KMS-11 (cell line): Measurements from ENCODE around the gene SLC9A9.

ENCODE experiments used
- H2AFZ ChIP-seq: fragments of 200-600 bp; sonication (generic); 2 replicates; pipeline ENCODE4 v1.6.1; 2016; ENCODE audit warnings: antibody characterized with exemption, mixed run types, low read depth
- H3K27ac ChIP-seq: fragments of 200-600 bp; sonication (generic); 2 replicates; pipeline ENCODE4 v1.6.1; 2016; ENCODE audit warnings: mild to moderate bottlenecking, mixed run types
- H3K27me3 ChIP-seq: fragments of 200-600 bp; sonication (generic); 2 replicates; pipeline ENCODE4 v1.6.1; 2017; ENCODE audit warnings: mild to moderate bottlenecking, low read depth, mixed run types, moderate library complexity; ENCODE audit not compliant: insufficient read depth
- H3K36me3 ChIP-seq: fragments of 200-600 bp; sonication (generic); 2 replicates; pipeline ENCODE4 v1.6.1; 2017; ENCODE audit warnings: mild to moderate bottlenecking, mixed run types; ENCODE audit not compliant: insufficient read depth
- H3K4me1 ChIP-seq: fragments of 200-600 bp; sonication (generic); 2 replicates; pipeline ENCODE4 v1.6.1; 2016; ENCODE audit warnings: mild to moderate bottlenecking, low read depth, mixed run types; ENCODE audit not compliant: poor library complexity, severe bottlenecking
- H3K4me2 ChIP-seq: fragments of 200-600 bp; sonication (generic); 2 replicates; pipeline ENCODE4 v1.7.0; 2016; ENCODE audit warnings: mild to moderate bottlenecking, mixed run types
- H3K4me3 ChIP-seq: fragments of 200-600 bp; sonication (generic); IDR thresholded peaks from 2 replicates; pipeline ENCODE4 v1.6.1; 2017; ENCODE audit warnings: low read depth, low read length, mixed read lengths; ENCODE audit not compliant: insufficient read depth
- H3K79me2 ChIP-seq: fragments of 200-600 bp; sonication (generic); 2 replicates; pipeline ENCODE4 v1.6.1; 2016; ENCODE audit warnings: low read depth, mixed run types; ENCODE audit not compliant: insufficient read depth
- H3K9ac ChIP-seq: fragments of 200-600 bp; sonication (generic); 2 replicates; pipeline ENCODE4 v1.6.1; 2016; ENCODE audit warnings: mild to moderate bottlenecking, mixed run types
- H4K20me1 ChIP-seq: fragments of 200-600 bp; sonication (generic); 2 replicates; pipeline ENCODE4 v1.6.1; 2016; ENCODE audit warnings: mild to moderate bottlenecking, mixed run types; ENCODE audit not compliant: insufficient read depth
- CTCF ChIP-seq: fragments of 200-600 bp; sonication (generic); conservative IDR thresholded peaks from 2 replicates; pipeline ENCODE4 v1.6.1; 2017; ENCODE audit warnings: low read depth, mild to moderate bottlenecking, antibody characterized with exemption, low read length, moderate library complexity, mixed read lengths

SLC9A9 gene

GRCh38 chr3:143847787-143848631 is at the start of gene SLC9A9:
TSS of gene SLC9A9 (minus strand) at chr3:143848468. CDS start at chr3:143848322, 146 bp downstream.
- Histone ChIP-seq H3K4me3 (peak within 1 kb of the TSS; percentile 80), H3K4me1 (peaks cover 79% of the 10 kb centered on the region), H4K20me1 (no peaks in the 10 kb centered on the region), H3K79me2 (peaks cover 34% of the 10 kb centered on the region; the same call in 1 of the 2 replicates), H3K27ac (peak within 1 kb of the TSS; percentile 95), H3K9ac (peak within 1 kb of the TSS; percentile 70), H3K4me2 (peak within 1 kb of the TSS; percentile 86), H3K36me3 (no peaks in the 10 kb centered on the region), H3K27me3 (no peaks in the 10 kb centered on the region), H2AFZ (peak within 1 kb of the TSS; percentile 21)
- TF ChIP-seq CTCF: no peak

GRCh38 chr3:143897576-143898295 is 49.5 kb upstream of the SLC9A9 start:
- no peaks in the 10 kb centered on the region for H3K27me3 ChIP-seq
- H4K20me1 ChIP-seq: no peaks in the 10 kb centered on the region
- no peaks in the 10 kb centered on the region for H3K79me2 ChIP-seq
- TF ChIP-seq CTCF: no peak
- no peak overlapping the region for H2AFZ ChIP-seq
- H3K27ac ChIP-seq: no peak overlapping the region
- H3K4me3 ChIP-seq: no peak overlapping the region
- H3K36me3 ChIP-seq: no peaks in the 10 kb centered on the region
- H3K4me2 ChIP-seq: no peak overlapping the region
- peaks cover 9% of the 10 kb centered on the region for H3K4me1 ChIP-seq
- no peak overlapping the region for H3K9ac ChIP-seq

- no peak for TF ChIP-seq CTCF
- Histone ChIP-seq H3K27me3 (no peaks in the 10 kb centered on the region), H3K4me2 (no peak overlapping the region), H4K20me1 (no peaks in the 10 kb centered on the region), H3K4me3 (no peak overlapping the region), H3K4me1 (peaks cover 9% of the 10 kb centered on the region), H3K36me3 (no peaks in the 10 kb centered on the region), H3K27ac (no peak overlapping the region), H3K9ac (no peak overlapping the region), H2AFZ (no peak overlapping the region), H3K79me2 (no peaks in the 10 kb centered on the region)
Observed at GRCh38 chr3:143896486-143896885, 48.2 kb upstream of the SLC9A9 start.

- no peak overlapping the region for H3K27ac ChIP-seq
- no peak overlapping the region for H3K4me3 ChIP-seq
- H3K27me3 ChIP-seq: no peaks in the 10 kb centered on the region
- TF ChIP-seq CTCF: peak; percentile 70
- no peaks in the 10 kb centered on the region for H3K36me3 ChIP-seq
- H2AFZ ChIP-seq: no peak overlapping the region
- H4K20me1 ChIP-seq: no peaks in the 10 kb centered on the region
- no peak overlapping the region for H3K4me2 ChIP-seq
- H3K4me1 ChIP-seq: peaks cover 9% of the 10 kb centered on the region
- no peak overlapping the region for H3K9ac ChIP-seq
- H3K79me2 ChIP-seq: no peaks in the 10 kb centered on the region
Observed at GRCh38 chr3:143895805-143896204, 47.5 kb upstream of the SLC9A9 start.
